Muscle of back (tissue), 13 donors: ENCODE measurements around the gene APBB1. TPM values are rescaled to one million over a fixed set of nuclear protein-coding genes. Genes with fewer than 3 reads are reported as not detected.

Experiments
- DNase-seq, 3 donors: peaks; one replicate each; pipeline versions ENCODE4 v3.0.0 to v3.0.0-alpha.2; 2013
- long read RNA-seq, 9 donors: transcript quantifications; one replicate each; lab custom pipeline, GENCODE V29; 2026
- polyA plus RNA-seq, 10 donors: library from polyadenylated mRNA; unstranded; fragments of 120-200 nt; gene quantifications; one replicate each; pipeline ENCODE4 v1.2.1, GENCODE V29; 2013; ENCODE audit not compliant: insufficient read length in 10 of 10

The APBB1 gene
- 10 to 100 TPM; 27.2 to 31.7 (median 28.4) TPM for polyA plus RNA-seq
- long read RNA-seq, donor 1, transcript APBB1-201 (14 exons, 2,636 nt): major isoform, 6 of 8 reads
- long read RNA-seq, donor 1, partial matches to known transcripts: 0 of 8 reads
- long read RNA-seq, donor 1, other reads (novel, unspliced or antisense): 0 of 8 reads
- long read RNA-seq, donor 2, transcript APBB1-201 (14 exons, 2,636 nt): major isoform, 5 of 7 reads
- long read RNA-seq, donor 2, partial matches to known transcripts: 0 of 7 reads
- long read RNA-seq, donor 2, other reads (novel, unspliced or antisense): 0 of 7 reads
- long read RNA-seq, donor 3: 0 reads
- long read RNA-seq, donor 4, transcript APBB1-201 (14 exons, 2,636 nt): major isoform, 6 of 7 reads
- long read RNA-seq, donor 4, partial matches to known transcripts: 0 of 7 reads
- long read RNA-seq, donor 4, other reads (novel, unspliced or antisense): 0 of 7 reads
- long read RNA-seq, donor 5, partial matches to known transcripts: 8 of 12 reads
- long read RNA-seq, donor 5, other reads (novel, unspliced or antisense): 0 of 12 reads
- long read RNA-seq, donor 6, partial matches to known transcripts: 0 of 3 reads
- long read RNA-seq, donor 6, other reads (novel, unspliced or antisense): 0 of 3 reads
- long read RNA-seq, donor 7, partial matches to known transcripts: 0 of 3 reads
- long read RNA-seq, donor 7, other reads (novel, unspliced or antisense): 0 of 3 reads
- long read RNA-seq, donor 8, partial matches to known transcripts: 6 of 8 reads
- long read RNA-seq, donor 8, other reads (novel, unspliced or antisense): 0 of 8 reads
- long read RNA-seq, donor 9: 0 reads

GRCh38 chr11:6419009-6419631 lies at the start of gene APBB1:
Gene APBB1 (minus strand): TSS chr11:6419094. CDS start chr11:6411347, 7,747 bp downstream.
- DNase-seq: peak; percentile 68 to 91 (median 86)

- no peak for DNase-seq
These were observed 40.2 kb upstream of the APBB1 start for GRCh38 chr11:6459099-6459450.

GRCh38 chr11:6458352-6459098 lies 39.6 kb upstream of the APBB1 start:
- no peak for DNase-seq

- no peak for DNase-seq
These were observed 38.9 kb upstream of the APBB1 start for GRCh38 chr11:6457581-6458320.

GRCh38 chr11:6456361-6457073 lies 37.6 kb upstream of the APBB1 start:
- no peak for DNase-seq

GRCh38 chr11:6455070-6455469 lies 36.2 kb upstream of the APBB1 start:
- DNase-seq: no peak

GRCh38 chr11:6453152-6453551 lies 34.3 kb upstream of the APBB1 start:
- no peak for DNase-seq

- no peak for DNase-seq
These were observed 33.3 kb upstream of the APBB1 start for GRCh38 chr11:6452219-6452618.

GRCh38 chr11:6448574-6448973 lies 29.7 kb upstream of the APBB1 start:
- DNase-seq: no peak

- peak in 2 of 3 donors; percentile 41 to 58 for DNase-seq
These were observed 24.5 kb upstream of the APBB1 start for GRCh38 chr11:6443269-6444003.

- DNase-seq: no peak
These were observed 23.5 kb upstream of the APBB1 start for GRCh38 chr11:6442441-6442840.

GRCh38 chr11:6440906-6441358 lies 22.0 kb upstream of the APBB1 start, which contains the start of gene HPX:
Gene HPX (minus strand): TSS chr11:6440987. CDS start chr11:6440963, 24 bp downstream.
- no peak for DNase-seq

- peak; percentile 17 to 57 (median 26) for DNase-seq
These were observed 20.2 kb upstream of the APBB1 start for GRCh38 chr11:6438979-6439571.

- no peak for DNase-seq
These were observed 19.1 kb upstream of the APBB1 start for GRCh38 chr11:6437993-6438392.

GRCh38 chr11:6437423-6437822 lies 18.5 kb upstream of the APBB1 start:
- no peak for DNase-seq

- no peak for DNase-seq
These were observed 15.2 kb upstream of the APBB1 start for GRCh38 chr11:6433998-6434660.

- DNase-seq: peak in 1 of 3 donors; percentile 31
These were observed 13.0 kb upstream of the APBB1 start for GRCh38 chr11:6431861-6432260.

- no peak for DNase-seq
These were observed 8.6 kb upstream of the APBB1 start for GRCh38 chr11:6427516-6427915.
